Measurements from ENCODE around the gene LAMC2.
A peak's percentile ranks its signal among the peaks of the same experiment; 100 is the strongest.

Gene LAMC2

DNA sequence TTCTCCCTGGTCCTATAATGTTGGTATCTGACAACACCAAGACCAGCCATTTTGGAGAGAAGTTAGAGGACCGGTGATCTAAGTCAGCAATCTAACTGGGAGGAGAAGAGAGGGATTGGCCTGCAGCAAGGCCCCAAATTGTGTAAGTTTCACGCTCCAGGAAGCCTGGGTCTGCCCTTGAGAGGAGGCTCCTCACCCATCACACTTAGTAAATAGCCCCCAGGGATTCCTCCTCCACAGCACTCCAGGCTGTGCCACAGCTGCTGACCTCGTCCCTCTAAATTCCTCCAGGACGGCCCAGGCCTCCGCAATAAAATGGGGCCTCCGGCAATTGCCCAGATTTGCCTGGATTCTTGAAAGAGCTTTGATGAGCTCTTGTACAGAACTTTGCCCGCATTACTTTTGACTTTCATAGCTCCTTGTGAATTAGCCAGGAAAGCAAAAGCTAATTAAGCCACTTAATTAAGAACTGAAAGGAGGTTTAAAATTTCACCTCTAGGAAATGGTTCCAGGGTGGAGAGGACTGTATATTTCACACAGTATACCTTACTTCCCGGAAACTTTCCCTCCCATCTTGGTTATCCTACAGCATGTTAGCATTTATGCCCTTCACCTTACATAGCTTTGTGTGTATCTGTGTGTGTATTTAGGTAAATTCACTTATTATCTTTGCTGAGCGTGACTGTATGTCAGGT is 90.5 kb downstream of the LAMC2 start:
- no peak for TF ChIP-seq ZFX (IDR thresholded peaks at IDR 0.05; ENCODE audit: borderline replicate concordance)
- TF ChIP-seq, protein P1, sequence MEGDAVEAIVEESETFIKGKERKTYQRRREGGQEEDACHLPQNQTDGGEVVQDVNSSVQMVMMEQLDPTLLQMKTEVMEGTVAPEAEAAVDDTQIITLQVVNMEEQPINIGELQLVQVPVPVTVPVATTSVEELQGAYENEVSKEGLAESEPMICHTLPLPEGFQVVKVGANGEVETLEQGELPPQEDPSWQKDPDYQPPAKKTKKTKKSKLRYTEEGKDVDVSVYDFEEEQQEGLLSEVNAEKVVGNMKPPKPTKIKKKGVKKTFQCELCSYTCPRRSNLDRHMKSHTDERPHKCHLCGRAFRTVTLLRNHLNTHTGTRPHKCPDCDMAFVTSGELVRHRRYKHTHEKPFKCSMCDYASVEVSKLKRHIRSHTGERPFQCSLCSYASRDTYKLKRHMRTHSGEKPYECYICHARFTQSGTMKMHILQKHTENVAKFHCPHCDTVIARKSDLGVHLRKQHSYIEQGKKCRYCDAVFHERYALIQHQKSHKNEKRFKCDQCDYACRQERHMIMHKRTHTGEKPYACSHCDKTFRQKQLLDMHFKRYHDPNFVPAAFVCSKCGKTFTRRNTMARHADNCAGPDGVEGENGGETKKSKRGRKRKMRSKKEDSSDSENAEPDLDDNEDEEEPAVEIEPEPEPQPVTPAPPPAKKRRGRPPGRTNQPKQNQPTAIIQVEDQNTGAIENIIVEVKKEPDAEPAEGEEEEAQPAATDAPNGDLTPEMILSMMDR (IDR thresholded peaks at IDR 0.05) = no peak
- H3K27ac ChIP-seq = no peak overlapping the region

DNA sequence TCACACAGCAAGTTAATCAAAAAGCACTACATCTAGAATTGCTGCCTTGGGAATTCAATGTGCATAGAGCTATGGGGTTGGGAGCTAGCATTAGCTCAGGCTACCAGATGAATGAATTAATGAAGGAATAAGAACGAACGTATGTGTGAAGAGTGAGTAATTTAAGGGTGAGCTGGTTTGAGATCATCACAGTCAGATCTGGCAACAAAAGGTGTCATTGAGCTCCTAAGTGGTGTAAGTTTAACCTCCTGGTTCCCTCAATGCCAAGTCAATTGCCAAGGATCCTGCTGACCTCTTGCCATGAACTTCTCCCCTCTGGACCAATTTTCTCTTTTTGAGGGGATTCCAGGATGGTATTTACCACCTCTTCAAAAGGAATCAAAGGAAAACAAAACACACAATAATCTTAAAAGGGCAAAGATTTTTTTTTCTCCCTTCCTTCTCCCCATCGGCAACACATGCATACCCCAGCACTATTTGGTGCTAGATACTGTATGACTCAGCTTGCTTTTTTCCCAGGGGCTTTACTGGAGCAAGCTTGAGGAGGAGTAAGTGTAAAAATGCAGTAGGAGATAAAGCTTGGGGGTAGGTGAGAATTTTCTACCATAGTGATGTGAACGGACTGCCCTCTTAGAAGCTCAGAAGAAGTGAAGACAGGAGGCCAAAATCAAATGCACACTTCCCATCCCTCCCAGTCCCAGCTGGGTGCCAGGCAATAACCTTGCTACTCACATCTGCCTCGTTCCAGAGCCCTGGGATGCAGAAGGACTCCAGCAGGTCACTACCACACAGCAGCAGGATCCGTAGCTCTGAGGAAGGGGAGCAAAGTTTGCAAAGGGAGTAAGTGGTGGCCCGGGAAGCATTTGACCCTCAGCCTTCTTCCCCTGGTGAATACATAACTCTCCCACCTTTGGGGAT is 92.0 kb downstream of the LAMC2 start:
- no peak overlapping the region for H3K27ac ChIP-seq
- TF ChIP-seq ZFX (IDR thresholded peaks at IDR 0.05; ENCODE audit: borderline replicate concordance) = no peak
- TF ChIP-seq, protein P1 (IDR thresholded peaks at IDR 0.05) = no peak

DNA sequence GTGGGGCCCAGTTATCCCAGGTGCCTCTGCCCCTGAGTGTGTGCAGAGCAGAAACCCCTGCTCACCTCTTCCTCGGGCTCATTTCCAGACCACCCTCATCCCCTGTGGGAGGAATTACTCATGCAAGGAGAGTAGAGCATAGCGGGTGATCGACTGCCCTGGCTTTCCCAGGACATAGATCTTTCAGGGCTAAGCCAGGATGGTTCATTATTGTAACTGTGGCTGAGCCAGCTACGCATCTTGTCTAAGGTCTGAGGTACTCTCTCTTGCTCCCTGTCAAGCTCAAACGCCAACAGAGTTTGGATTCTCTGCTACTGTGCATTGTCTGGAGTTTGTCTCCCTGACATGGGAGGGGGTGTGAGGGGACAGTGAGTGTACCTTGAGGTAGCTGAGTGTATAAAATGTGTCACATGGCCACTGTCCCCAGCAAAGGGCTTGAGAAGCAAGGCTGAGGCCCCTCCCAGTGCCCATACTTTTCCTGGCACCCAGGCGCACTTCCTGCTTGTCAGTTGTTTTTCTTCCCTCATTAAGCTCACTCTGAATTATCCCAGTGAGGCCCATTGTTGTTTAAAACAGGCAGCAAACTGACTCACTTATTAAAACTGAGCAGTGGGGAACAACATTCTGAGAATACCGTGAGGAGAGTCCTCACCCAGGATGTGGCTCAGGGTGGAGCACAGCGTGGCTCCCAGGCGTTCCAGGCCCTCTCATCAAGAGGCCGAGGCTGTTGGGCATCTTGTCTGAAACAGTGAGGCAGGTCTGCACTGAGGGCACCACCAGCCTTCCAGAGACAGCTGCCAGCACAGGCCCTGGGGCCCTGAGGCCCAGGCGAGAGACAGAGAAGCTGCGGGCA is 92.9 kb downstream of the LAMC2 start:
- TF ChIP-seq, protein P1 (IDR thresholded peaks at IDR 0.05) = no peak
- TF ChIP-seq ZFX (IDR thresholded peaks at IDR 0.05; ENCODE audit: borderline replicate concordance) = no peak
- no peak overlapping the region for H3K27ac ChIP-seq

DNA sequence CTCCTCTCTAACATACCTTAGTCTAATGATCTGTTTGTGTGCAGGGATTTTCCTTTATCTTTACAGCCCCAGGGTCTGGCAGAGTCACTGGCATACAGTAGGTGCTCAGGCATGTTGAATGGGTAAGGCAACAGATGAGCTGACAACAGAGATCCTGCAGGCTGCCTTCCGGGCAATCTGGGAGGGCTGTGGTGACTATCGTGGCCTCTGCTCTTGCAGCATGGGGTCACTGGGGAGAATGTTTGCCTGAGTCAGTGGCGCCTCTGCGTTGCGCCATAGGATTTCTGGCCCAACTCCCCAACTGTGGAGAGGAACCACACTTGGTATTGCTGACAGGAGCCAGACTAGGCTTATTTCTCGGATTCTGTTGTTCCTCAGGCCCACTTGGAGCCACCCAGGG is 93.8 kb downstream of the LAMC2 start:
- H3K27ac ChIP-seq = no peak overlapping the region

DNA sequence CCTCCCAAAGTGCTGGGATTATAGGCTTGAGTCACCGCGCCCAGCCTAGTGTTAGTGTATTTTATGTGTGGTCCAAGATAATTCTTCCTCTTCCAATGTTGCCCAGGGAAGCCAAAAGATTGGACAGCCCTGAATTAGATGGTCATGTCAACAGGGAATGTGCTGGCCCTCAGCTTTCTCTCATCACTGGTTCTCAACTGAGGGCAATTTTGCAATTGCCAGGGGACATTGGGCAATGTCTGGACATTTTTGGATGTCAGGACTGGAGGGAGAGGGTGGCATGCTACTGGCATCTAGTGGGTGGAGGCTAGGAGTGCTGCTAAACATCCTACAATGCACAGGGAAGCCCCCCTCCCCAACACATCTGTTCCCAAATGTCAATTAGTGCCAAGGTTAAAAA is 95.0 kb downstream of the LAMC2 start:
- H3K27ac ChIP-seq = no peak overlapping the region
- TF ChIP-seq, protein P1 (IDR thresholded peaks at IDR 0.05) = no peak
- no peak for TF ChIP-seq ZFX (IDR thresholded peaks at IDR 0.05; ENCODE audit: borderline replicate concordance)

More for the DNA sequence above, 93.8 kb downstream of the LAMC2 start:
- no peak for TF ChIP-seq ZFX (IDR thresholded peaks at IDR 0.05; ENCODE audit: borderline replicate concordance)
- TF ChIP-seq, protein P1 (IDR thresholded peaks at IDR 0.05) = no peak

DNA sequence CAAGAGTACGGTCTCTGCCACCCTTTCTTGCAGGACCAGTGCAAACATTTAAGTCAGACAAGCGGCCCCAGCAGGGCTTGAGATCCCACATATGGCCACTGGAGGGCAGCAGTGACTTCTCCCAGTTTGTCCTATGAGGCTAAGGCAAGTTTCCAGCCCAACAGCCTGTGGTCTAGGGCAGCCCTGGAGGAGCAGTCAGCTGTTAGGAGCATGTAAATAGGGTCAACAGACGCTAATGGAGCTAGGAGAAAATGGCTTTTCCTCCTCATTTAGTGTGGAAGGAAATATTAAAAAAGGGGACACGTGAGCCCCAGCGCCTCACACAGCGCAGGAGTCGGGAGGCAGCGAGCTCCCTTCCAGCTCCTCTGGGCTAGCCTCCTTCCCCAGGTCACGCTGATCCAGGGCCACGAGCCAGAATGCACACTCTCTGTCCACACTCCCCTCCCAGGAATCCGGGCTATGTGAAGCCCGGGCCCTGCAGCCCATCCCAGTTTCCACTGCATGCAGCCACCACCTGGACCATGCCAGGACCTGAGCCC is 95.6 kb downstream of the LAMC2 start:
- H3K27ac ChIP-seq = no peak overlapping the region
- no peak for TF ChIP-seq ZFX (IDR thresholded peaks at IDR 0.05; ENCODE audit: borderline replicate concordance)
- TF ChIP-seq, protein P1 (IDR thresholded peaks at IDR 0.05) = peak; percentile 99
